GM21390 (cell line): ENCODE results near the gene AIFM3.

Experiments used
- ATAC-seq: cut with Tn5 transposase; IDR thresholded peaks from one replicate; pipeline ENCODE4 v1.9.1; 2021; ENCODE audit not compliant: unreplicated experiment

The AIFM3 gene

GRCh38 chr22:20989323-20990138 is 22.5 kb downstream of the AIFM3 start:
- ATAC-seq = no peak

- no peak for ATAC-seq
These were observed 23.4 kb downstream of the AIFM3 start for GRCh38 chr22:20990184-20991180.

GRCh38 chr22:20991252-20992055 is 24.4 kb downstream of the AIFM3 start:
- no peak for ATAC-seq

- ATAC-seq = no peak
These were observed 25.0 kb downstream of the AIFM3 start for GRCh38 chr22:20992056-20992442.

GRCh38 chr22:20992456-20993303 is 25.6 kb downstream of the AIFM3 start:
- ATAC-seq = no peak

- ATAC-seq = no peak
These were observed 26.5 kb downstream of the AIFM3 start for GRCh38 chr22:20993304-20994127.

- no peak for ATAC-seq
These were observed 27.3 kb downstream of the AIFM3 start for GRCh38 chr22:20994128-20994901.

GRCh38 chr22:20994902-20995241 is 27.8 kb downstream of the AIFM3 start:
- ATAC-seq = no peak

GRCh38 chr22:20995329-20996030 is 28.4 kb downstream of the AIFM3 start:
- ATAC-seq = no peak

GRCh38 chr22:20996031-20996410 is 29.0 kb downstream of the AIFM3 start:
- ATAC-seq = no peak

- ATAC-seq = no peak
These were observed 29.8 kb downstream of the AIFM3 start for GRCh38 chr22:20996598-20997535.

GRCh38 chr22:20997536-20998257 is 30.6 kb downstream of the AIFM3 start:
- no peak for ATAC-seq

GRCh38 chr22:20998411-20999336 is 31.6 kb downstream of the AIFM3 start:
- no peak for ATAC-seq

GRCh38 chr22:20999350-21000206 is 32.5 kb downstream of the AIFM3 start:
- ATAC-seq = no peak
